Left ventricle myocardium inferior (tissue), 1 donor: ENCODE data around the gene ARMC12. TPM values are rescaled to one million over a fixed set of nuclear protein-coding genes. Genes with fewer than 3 reads are reported as not detected.

ENCODE experiments used
- DNase-seq: peaks from one replicate; pipeline ENCODE4 v3.0.0-alpha.2; 2020
- H3K27ac ChIP-seq: fragments of 200-600 bp; replicated peaks from 2 replicates; pipeline ENCODE4 v1.8.0; 2021
- H3K27me3 ChIP-seq: fragments of 200-600 bp; 2 replicates; pipeline ENCODE4 v1.8.0; 2021; ENCODE audit warnings: low read depth
- H3K36me3 ChIP-seq: fragments of 200-600 bp; 2 replicates; pipeline ENCODE4 v1.8.0; 2021
- H3K4me1 ChIP-seq: fragments of 200-600 bp; 2 replicates; pipeline ENCODE4 v1.8.0; 2021
- H3K4me3 ChIP-seq: fragments of 200-600 bp; 2 replicates; pipeline ENCODE4 v1.8.0; 2021; ENCODE audit warnings: mild to moderate bottlenecking, moderate library complexity
- H3K9me3 ChIP-seq: fragments of 200-600 bp; replicated peaks from 2 replicates; pipeline ENCODE4 v1.8.0; 2021
- intact Hi-C: fragments of 100-400 bp; cut with micrococcal nuclease; formaldehyde crosslinking; loops from one replicate; pipeline ENCODE4 v1.11.0; 2022
- total RNA-seq: library from RNA; stranded (reverse); fragmentation: NEBNext Ultra II Directional; extraction: Animal tissue kit (Norgen Biotek cat#: 25700); gene quantifications from one replicate; pipeline ENCODE4 v1.2.1, GENCODE V29; 2021
- TF ChIP-seq, protein P1 (sequence below): fragments of 200-600 bp; IDR thresholded peaks from 2 replicates; pipeline ENCODE4 v1.8.0; 2021; ENCODE audit warnings: antibody characterized with exemption, mild to moderate bottlenecking, borderline replicate concordance
- donor health status: DM: no; HTN: yes; CAD: no; lungs with severe emphysema.

Gene ARMC12
- total RNA-seq, 1 donor from 2014 or later, result not detected

DNA sequence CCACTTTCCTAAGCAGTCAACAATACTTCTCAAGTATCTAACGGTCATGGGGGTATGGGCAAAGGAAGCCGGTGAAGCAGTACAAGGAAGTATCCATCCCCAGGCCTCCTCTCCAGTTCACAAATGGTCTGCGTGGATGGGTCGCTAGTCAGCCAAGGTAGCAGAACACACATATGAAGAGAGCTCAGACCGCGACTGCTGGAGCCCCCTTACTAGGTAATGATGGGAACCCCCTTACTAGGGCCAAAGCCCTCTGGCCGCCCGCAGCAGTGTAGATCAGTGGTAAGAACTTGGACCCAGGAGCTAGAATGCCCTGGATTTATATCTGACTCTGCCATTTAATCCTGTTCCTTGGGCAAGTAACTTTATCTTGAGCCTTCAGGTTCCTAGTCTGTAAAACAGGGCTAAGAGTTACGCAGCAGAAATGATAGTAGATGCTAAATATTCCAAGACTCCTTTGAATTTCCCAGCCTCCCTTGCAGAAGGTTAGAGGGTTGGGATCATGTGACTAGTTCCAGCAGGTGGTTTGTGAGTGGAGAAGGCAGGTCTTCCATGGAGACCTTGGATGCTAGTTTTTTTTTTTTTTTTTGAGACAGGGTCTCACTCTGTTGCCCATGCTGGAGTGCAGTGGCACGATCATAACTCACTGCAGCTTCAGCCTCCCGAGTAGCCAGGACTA is 37.4 kb downstream of the ARMC12 start:
- H3K4me1 ChIP-seq, result peaks cover 8% of the 10 kb centered on the region
- TF ChIP-seq, protein P1, sequence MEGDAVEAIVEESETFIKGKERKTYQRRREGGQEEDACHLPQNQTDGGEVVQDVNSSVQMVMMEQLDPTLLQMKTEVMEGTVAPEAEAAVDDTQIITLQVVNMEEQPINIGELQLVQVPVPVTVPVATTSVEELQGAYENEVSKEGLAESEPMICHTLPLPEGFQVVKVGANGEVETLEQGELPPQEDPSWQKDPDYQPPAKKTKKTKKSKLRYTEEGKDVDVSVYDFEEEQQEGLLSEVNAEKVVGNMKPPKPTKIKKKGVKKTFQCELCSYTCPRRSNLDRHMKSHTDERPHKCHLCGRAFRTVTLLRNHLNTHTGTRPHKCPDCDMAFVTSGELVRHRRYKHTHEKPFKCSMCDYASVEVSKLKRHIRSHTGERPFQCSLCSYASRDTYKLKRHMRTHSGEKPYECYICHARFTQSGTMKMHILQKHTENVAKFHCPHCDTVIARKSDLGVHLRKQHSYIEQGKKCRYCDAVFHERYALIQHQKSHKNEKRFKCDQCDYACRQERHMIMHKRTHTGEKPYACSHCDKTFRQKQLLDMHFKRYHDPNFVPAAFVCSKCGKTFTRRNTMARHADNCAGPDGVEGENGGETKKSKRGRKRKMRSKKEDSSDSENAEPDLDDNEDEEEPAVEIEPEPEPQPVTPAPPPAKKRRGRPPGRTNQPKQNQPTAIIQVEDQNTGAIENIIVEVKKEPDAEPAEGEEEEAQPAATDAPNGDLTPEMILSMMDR, result no peak
- intact Hi-C loops, result no loop called here
- H3K27me3 ChIP-seq, result peaks cover 86% of the 10 kb centered on the region
- no peak overlapping the region for H3K4me3 ChIP-seq
- no peak overlapping the region for H3K27ac ChIP-seq
- no peak for DNase-seq
- no peaks in the 10 kb centered on the region for H3K9me3 ChIP-seq
- no peaks in the 10 kb centered on the region for H3K36me3 ChIP-seq

DNA sequence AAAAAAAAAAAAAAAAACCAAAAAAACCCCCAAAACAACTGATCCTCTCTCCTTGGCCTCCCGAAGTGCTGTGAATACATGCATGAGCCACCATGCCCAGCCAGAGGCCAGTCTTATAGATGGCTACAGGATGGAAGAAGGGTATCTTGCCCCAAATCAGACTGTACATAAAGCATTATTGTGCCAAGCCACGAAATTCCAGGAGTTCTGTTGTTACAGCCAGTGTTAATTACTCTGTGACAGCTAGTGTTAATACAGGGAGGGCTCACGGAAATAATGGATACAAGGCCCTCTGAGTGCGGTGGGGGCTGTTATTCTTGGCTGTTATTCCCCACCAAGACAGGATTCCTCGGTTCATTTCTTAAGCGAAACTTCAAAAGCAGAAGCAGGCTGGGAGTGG is 38.2 kb downstream of the ARMC12 start:
- Histone ChIP-seq H3K4me3 (no peak overlapping the region), H3K36me3 (no peaks in the 10 kb centered on the region), H3K4me1 (peaks cover 8% of the 10 kb centered on the region), H3K27ac (no peak overlapping the region), H3K9me3 (no peaks in the 10 kb centered on the region), H3K27me3 (peaks cover 88% of the 10 kb centered on the region)
- DNase-seq, result no peak
- intact Hi-C loops, result no loop called here
- TF ChIP-seq, protein P1, result no peak

DNA sequence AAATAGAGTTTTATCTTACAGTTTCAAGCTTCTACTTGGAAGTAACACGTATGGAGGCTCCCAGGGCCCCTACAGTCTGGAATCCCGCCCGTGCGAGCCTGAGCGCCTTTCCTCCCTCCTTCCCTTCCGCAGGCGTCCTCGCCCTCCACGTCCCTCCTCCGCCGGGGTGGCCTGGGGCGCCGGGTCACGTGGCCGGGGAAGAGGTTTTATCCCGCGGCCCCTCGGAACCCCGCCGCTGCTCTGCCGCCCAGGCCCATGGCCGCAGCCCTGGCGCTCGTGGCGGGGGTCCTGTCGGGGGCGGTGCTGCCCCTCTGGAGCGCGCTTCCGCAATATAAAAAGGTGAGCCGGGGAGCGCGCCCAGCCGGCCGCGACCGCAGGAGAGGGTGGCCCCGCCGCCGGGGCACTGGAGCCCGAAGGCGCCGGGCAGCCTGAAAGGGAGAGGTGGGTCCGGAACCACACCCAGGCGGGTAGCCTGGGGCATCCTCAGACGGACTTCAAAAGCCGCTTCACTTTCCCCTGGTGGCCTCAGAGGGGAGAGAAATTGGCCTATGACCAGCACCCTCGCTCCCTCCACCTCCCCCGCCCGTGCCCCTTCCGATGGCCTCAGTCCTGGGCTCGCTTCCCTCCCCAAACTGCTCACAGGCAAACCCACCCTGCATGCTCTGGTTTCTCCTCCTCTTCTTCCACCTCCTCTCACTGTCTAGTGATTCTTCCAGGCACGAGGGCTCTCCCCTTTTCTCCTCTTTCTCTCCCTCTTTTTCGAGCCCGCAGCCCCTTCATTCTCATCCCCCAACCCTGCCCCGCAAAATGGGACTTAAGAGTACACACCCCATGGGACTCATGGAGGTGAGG is 39.8 kb downstream of the ARMC12 start, which contains the start of gene CLPSL2:
Gene CLPSL2, plus strand, starts transcription at position 235 of the 852 bp plus-strand sequence. Its CDS starts 21 bp downstream, at position 256.
- H3K27me3 ChIP-seq, result peaks cover 88% of the 10 kb centered on the region
- no peak within 1 kb of the TSS for H3K27ac ChIP-seq
- H3K36me3 ChIP-seq, result no peaks in the 10 kb centered on the region
- TF ChIP-seq, protein P1, result no peak
- no peaks in the 10 kb centered on the region for H3K9me3 ChIP-seq
- no peak for DNase-seq
- H3K4me3 ChIP-seq, result peak within 1 kb of the TSS; percentile 65
- intact Hi-C loops, result no loop called here
- peaks cover 8% of the 10 kb centered on the region for H3K4me1 ChIP-seq

DNA sequence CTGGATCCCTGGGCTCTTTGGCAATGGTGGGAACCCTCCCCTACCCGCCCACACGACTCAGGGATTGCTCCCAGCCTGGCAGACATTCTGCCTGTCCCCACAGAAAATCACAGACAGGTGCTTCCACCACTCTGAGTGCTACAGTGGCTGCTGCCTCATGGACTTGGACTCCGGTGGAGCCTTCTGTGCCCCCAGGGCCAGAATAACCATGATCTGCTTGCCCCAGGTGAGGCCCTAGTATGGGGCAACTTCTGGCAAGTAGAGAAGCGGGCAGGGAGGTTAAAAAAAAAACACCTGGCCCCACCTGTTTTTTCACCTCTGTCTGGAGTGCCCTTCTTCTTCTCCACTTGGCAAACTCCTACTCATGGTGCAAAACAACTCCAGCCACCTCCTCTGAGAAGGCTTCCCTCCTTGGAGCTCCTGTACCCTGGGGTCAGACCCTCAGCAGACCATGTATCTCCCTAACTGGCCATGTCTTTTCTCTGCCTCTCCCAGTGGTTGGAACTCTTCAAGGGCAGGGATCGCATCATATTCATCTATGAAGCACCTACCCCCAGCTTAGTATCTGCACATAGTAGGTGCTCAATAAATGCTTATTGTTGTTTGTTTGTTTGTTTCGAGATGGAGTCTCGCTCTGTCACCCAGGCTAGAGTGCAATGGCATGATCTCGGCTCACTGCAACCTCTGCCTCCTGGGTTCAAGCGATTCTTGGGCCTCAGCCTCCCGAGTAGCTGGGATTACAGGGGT is 40.7 kb downstream of the ARMC12 start:
- TF ChIP-seq, protein P1, result no peak
- Histone ChIP-seq H3K27me3 (peaks cover 89% of the 10 kb centered on the region), H3K36me3 (no peaks in the 10 kb centered on the region), H3K4me1 (peaks cover 8% of the 10 kb centered on the region), H3K4me3 (no peak overlapping the region), H3K9me3 (no peaks in the 10 kb centered on the region), H3K27ac (no peak overlapping the region)
- intact Hi-C loops, result no loop called here
- DNase-seq, result no peak

DNA sequence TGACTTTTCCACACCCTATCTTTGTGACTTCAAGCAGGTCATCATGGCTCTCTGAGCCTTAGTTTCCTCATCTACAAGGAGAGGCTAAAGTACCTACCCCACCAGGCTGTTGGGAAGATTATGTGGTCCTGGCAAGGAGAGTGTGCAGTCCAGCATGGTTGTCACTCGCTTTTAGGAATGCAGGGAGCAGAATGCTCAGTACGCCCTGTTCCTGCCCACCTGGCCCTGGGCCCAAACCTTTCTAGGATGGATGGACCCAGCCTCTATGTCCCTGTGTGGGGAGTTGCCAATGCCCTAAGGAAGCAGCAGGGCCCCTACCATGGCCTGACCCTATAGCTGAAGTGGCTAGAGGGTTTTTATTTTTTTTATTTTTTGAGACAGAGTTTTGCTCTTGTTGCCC is 41.6 kb downstream of the ARMC12 start:
- intact Hi-C loops, result no loop called here
- Histone ChIP-seq H3K4me3 (no peak overlapping the region), H3K36me3 (no peaks in the 10 kb centered on the region), H3K27ac (no peak overlapping the region), H3K4me1 (peaks cover 8% of the 10 kb centered on the region), H3K27me3 (peaks cover 89% of the 10 kb centered on the region), H3K9me3 (no peaks in the 10 kb centered on the region)
- TF ChIP-seq, protein P1, result no peak
- no peak for DNase-seq
